ENCODE data around the gene SLC35A1.
A peak's percentile ranks its signal among the peaks of the same experiment; 100 is the strongest.

Gene SLC35A1

GRCh38 chr6:87444362-87444761 lies 28.4 kb upstream of the SLC35A1 start:
- TF ChIP-seq, protein P1, sequence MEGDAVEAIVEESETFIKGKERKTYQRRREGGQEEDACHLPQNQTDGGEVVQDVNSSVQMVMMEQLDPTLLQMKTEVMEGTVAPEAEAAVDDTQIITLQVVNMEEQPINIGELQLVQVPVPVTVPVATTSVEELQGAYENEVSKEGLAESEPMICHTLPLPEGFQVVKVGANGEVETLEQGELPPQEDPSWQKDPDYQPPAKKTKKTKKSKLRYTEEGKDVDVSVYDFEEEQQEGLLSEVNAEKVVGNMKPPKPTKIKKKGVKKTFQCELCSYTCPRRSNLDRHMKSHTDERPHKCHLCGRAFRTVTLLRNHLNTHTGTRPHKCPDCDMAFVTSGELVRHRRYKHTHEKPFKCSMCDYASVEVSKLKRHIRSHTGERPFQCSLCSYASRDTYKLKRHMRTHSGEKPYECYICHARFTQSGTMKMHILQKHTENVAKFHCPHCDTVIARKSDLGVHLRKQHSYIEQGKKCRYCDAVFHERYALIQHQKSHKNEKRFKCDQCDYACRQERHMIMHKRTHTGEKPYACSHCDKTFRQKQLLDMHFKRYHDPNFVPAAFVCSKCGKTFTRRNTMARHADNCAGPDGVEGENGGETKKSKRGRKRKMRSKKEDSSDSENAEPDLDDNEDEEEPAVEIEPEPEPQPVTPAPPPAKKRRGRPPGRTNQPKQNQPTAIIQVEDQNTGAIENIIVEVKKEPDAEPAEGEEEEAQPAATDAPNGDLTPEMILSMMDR (IDR thresholded peaks at IDR 0.05; ENCODE audit: low read depth, low read length) = no peak
- DNase-seq = no peak
- Histone ChIP-seq H3K36me3 (no peaks in the 10 kb centered on the region), H3K4me3 (ENCODE audit: low read depth, low read length) (no peak overlapping the region), H3K9me3 (no peaks in the 10 kb centered on the region), H3K27me3 (peaks cover 8% of the 10 kb centered on the region), H3K4me1 (no peaks in the 10 kb centered on the region)

GRCh38 chr6:87465051-87465450 lies 7.7 kb upstream of the SLC35A1 start:
- no peaks in the 10 kb centered on the region for H3K36me3 ChIP-seq
- no peak for DNase-seq
- no peaks in the 10 kb centered on the region; the same call in 1 of the 2 replicates for H3K9me3 ChIP-seq
- TF ChIP-seq, protein P1 (IDR thresholded peaks at IDR 0.05; ENCODE audit: low read depth, low read length) = no peak
- H3K27me3 ChIP-seq = peaks cover 20% of the 10 kb centered on the region
- H3K4me3 ChIP-seq (ENCODE audit: low read depth, low read length) = no peak overlapping the region
- H3K4me1 ChIP-seq = no peaks in the 10 kb centered on the region

DNA sequence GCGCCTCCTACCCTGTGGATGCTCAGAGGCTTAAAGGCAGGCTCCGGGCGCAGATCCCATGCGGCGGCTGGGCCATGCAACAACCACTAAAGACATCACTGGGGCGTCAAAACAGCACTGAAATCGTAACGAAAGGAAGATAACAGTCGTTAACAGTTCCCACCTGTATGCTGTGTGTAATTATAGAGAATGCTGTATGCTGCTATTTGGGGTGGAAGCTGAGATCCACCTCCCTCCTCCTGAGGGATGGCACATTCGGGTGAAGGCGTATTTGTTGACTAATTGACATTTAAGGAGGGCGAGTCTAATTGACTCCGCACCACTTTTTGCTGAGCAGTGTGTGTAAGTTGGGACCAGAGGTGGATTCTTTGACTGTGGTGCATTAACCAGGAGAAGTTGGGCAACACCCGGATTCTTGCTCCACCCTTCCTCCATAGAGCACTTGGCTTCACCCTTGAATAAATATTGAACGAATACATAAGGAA lies 687 bp downstream of the SLC35A1 start:
- H3K27me3 ChIP-seq = no peaks in the 10 kb centered on the region
- TF ChIP-seq, protein P1 (IDR thresholded peaks at IDR 0.05; ENCODE audit: low read depth, low read length) = no peak
- peak; percentile 61 for DNase-seq
- no peaks in the 10 kb centered on the region for H3K4me1 ChIP-seq
- no peaks in the 10 kb centered on the region for H3K9me3 ChIP-seq
- H3K36me3 ChIP-seq = no peaks in the 10 kb centered on the region
- peak overlapping the region; percentile 89 for H3K4me3 ChIP-seq (ENCODE audit: low read depth, low read length)

DNA sequence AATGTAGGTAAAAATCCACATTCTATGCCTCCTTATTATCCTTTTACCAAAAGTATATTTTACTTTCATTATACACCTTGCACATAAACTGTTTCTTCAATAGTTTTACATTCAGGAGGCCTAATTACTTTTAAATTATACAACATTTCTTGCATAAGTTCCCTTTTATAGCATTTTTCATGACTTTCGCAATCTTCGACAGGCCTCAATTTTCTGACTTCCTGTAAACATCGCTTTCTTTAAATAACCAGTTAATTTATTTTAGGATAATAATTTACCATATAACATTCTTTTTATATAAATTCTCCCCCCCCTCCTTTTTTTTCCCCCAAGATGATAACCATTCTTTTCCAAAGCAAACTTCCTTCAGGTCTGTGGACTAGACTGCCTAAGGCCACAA lies 9.2 kb downstream of the SLC35A1 start:
- TF ChIP-seq, protein P1 (IDR thresholded peaks at IDR 0.05; ENCODE audit: low read depth, low read length) = no peak
- DNase-seq = no peak
- no peaks in the 10 kb centered on the region for H3K9me3 ChIP-seq

GRCh38 chr6:87482366-87482765 lies 9.6 kb downstream of the SLC35A1 start:
- H3K27me3 ChIP-seq = no peaks in the 10 kb centered on the region
- TF ChIP-seq, protein P1 (IDR thresholded peaks at IDR 0.05; ENCODE audit: low read depth, low read length) = no peak
- H3K36me3 ChIP-seq = no peaks in the 10 kb centered on the region
- no peak for DNase-seq
- no peaks in the 10 kb centered on the region for H3K4me1 ChIP-seq
- H3K9me3 ChIP-seq = no peaks in the 10 kb centered on the region
- H3K4me3 ChIP-seq (ENCODE audit: low read depth, low read length) = no peak overlapping the region

More for the DNA sequence above, 9.2 kb downstream of the SLC35A1 start:
- no peaks in the 10 kb centered on the region for H3K36me3 ChIP-seq
- no peak overlapping the region for H3K4me3 ChIP-seq (ENCODE audit: low read depth, low read length)
- H3K4me1 ChIP-seq = no peaks in the 10 kb centered on the region
- H3K27me3 ChIP-seq = no peaks in the 10 kb centered on the region

- TF ChIP-seq, protein P1 (IDR thresholded peaks at IDR 0.05; ENCODE audit: low read depth, low read length) = 0 out of 2 replicates have a peak, but pooled peaks have one; percentile 15
- no peaks in the 10 kb centered on the region for H3K4me1 ChIP-seq
- no peaks in the 10 kb centered on the region for H3K36me3 ChIP-seq
- no peaks in the 10 kb centered on the region for H3K9me3 ChIP-seq
- no peak overlapping the region for H3K4me3 ChIP-seq (ENCODE audit: low read depth, low read length)
- peak; percentile 19 for DNase-seq
- no peaks in the 10 kb centered on the region for H3K27me3 ChIP-seq
Observed at GRCh38 chr6:87483929-87484328, 11.2 kb downstream of the SLC35A1 start.

All from BE2C (cell line).